SU-DHL-6 (cell line): ENCODE results near the gene ARPP21.

ENCODE experiments used
- CTCF ChIP-seq: fragments of 200-600 bp; sonication (generic); IDR thresholded peaks from one replicate; pipeline ENCODE4 v1.5.1; 2017; ENCODE audit warnings: antibody characterized with exemption, mild to moderate bottlenecking, low read length, moderate library complexity; ENCODE audit not compliant: insufficient read depth, poor library complexity, severe bottlenecking
- EZH2phosphoT487 ChIP-seq: fragments of 200-600 bp; sonication (generic), shearing (Covaris generic); conservative IDR thresholded peaks from 2 replicates; pipeline ENCODE4 v1.6.1; 2018; ENCODE audit warnings: mild to moderate bottlenecking, antibody characterized with exemption, low read length, moderate library complexity, mixed read lengths

- TF ChIP-seq CTCF (no peak), EZH2phosphoT487 (no peak)
Measured at GRCh38 chr3:35617370-35617769, 22.0 kb upstream of the ARPP21 start.
